ENCODE data around the gene COPS8.

COPS8 gene

DNA sequence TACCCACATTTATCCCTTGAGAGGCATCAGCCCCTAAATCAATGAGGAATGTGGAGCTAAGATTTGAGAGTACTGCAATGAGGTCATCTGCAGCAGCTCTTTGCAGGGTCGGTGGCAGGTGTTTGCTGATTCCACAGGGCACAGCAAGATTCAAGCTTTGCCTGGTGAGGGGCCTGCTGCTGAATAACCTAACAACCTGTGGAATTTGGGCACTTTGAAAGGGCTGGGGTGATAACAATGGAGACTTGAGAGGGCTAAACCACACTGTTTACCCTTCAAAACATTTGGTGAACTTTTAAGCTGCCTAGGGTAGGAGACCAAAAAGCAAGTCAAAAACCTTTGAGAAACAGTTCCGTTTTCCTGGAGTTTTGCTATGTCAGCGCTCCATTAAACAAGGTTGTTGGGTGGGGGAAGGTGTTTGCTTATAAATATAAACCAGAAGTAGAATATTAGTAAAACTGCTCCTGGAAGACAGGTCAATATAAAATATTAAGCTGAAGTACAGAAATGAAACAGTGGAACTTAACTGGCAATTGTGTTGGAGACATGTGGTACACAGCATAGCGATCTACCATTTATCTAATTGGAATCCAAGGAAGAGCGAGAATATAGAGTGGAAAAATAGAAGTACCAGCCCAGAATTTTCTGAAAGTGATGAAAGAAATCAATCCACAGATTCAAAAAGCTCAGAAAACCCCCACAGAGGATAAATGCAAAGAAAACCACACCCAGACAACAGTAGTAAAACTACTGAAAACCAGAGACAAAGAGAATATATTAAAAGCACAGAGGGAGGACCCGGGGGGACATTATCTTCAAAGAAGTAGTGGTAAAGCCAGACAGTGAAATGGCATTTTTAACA is 15.7 kb downstream of the COPS8 start:
- DNase-seq (ENCODE audit: extremely low read depth, low read depth) = no peak
- TF ChIP-seq, protein P1, sequence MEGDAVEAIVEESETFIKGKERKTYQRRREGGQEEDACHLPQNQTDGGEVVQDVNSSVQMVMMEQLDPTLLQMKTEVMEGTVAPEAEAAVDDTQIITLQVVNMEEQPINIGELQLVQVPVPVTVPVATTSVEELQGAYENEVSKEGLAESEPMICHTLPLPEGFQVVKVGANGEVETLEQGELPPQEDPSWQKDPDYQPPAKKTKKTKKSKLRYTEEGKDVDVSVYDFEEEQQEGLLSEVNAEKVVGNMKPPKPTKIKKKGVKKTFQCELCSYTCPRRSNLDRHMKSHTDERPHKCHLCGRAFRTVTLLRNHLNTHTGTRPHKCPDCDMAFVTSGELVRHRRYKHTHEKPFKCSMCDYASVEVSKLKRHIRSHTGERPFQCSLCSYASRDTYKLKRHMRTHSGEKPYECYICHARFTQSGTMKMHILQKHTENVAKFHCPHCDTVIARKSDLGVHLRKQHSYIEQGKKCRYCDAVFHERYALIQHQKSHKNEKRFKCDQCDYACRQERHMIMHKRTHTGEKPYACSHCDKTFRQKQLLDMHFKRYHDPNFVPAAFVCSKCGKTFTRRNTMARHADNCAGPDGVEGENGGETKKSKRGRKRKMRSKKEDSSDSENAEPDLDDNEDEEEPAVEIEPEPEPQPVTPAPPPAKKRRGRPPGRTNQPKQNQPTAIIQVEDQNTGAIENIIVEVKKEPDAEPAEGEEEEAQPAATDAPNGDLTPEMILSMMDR (IDR thresholded peaks at IDR 0.05; ENCODE audit: low read depth, low read length) = no peak

DNA sequence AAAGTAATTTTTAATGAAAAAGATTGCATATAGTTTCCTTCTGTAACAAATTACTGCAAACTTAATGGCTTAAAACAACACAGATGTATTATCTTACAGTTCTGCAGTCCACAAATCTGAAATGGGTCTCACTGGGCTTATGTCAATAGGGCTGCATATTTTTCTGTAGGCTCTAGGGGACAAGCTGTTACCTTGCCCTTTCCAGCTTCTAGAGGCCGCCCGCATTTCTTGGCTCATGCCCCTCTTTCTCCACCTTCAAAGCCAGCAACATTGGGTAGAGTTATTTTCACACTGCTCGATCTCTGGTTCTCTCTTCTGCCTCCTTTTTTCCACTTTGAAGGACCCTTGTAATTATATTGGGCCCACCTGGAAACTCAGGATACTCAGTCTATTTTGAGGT is 16.7 kb downstream of the COPS8 start:
- TF ChIP-seq, protein P1 (IDR thresholded peaks at IDR 0.05; ENCODE audit: low read depth, low read length) = no peak
- no peak for DNase-seq (ENCODE audit: extremely low read depth, low read depth)

DNA sequence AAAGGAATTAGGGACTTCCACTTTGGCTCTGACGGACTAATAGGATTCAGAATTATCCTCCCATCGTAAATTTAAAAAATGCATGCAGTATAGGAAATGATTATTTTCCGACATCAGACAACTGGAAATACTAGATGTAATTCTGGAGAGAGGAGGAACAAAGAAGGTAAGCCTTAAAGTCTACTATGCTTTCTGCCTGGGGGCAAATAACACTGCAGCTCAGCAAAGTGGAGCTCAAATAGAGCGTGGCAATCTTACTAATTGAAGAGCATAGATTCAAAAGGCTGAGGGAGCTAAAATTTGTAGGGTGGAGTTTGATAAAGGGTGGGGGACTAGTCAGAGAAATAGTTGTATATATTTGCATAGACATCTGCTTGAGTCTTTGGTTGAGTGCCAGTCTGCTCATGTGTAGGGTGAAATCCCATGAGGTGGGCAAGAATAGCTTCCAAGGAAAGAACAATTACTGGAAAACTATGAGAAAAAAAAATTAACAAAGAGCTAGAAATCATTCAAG is 23.8 kb downstream of the COPS8 start:
- DNase-seq (ENCODE audit: extremely low read depth, low read depth) = no peak
- TF ChIP-seq, protein P1 (IDR thresholded peaks at IDR 0.05; ENCODE audit: low read depth, low read length) = no peak

DNA sequence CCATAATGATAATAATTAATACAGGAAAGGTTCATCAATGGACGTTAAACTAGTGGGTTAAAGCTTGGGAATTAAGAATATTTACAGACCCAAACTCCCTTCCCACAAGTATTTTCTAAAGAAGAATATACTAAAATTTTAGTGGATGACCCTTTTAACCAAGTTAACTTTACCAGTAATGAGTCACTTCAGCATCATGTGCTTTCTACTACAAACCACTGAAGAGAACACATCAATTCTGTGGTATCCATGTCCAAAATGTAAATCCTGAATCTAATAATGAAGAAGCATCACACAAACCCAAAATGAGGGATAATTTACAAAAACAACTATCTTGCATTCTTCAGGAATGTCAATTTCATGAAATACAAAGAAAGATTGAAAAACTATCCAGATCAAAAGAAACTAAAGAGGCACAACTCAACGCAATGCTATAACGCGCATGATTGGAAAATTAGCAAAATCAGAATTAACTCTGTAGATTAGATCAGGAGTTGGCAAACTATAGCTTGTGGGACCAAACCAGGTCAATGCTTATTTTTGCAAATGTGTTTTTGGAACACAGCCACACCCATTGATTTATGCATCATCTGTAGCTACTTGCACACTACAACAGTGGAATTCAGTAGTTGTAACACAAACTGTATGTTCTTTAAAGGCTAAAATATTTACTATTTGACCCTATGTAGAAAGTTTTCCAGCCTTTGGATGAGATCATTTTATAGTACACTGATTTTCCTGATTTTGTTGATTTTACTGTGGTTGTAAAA is 27.5 kb downstream of the COPS8 start:
- TF ChIP-seq, protein P1 (IDR thresholded peaks at IDR 0.05; ENCODE audit: low read depth, low read length) = no peak
- no peak for DNase-seq (ENCODE audit: extremely low read depth, low read depth)

DNA sequence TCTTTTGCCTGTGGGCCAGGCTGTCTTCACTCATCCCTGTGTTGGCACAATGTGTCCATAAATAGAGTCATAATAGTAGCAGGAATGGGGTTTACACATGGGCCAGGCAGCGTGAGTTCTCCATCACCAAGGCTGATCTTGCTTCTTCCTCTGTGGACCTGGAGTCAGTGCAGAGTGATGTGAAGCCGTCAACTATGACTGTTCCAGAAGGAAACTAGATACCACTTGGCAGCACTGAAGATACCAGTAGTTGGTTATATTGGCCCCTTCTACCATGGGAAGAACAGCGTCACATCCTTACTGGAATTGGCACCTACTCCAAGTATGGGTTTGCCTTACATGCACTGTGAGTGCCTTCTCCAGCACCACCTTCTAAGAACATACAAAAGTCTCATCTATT is 30.2 kb downstream of the COPS8 start:
- DNase-seq (ENCODE audit: extremely low read depth, low read depth) = no peak
- TF ChIP-seq, protein P1 (IDR thresholded peaks at IDR 0.05; ENCODE audit: low read depth, low read length) = no peak

DNA sequence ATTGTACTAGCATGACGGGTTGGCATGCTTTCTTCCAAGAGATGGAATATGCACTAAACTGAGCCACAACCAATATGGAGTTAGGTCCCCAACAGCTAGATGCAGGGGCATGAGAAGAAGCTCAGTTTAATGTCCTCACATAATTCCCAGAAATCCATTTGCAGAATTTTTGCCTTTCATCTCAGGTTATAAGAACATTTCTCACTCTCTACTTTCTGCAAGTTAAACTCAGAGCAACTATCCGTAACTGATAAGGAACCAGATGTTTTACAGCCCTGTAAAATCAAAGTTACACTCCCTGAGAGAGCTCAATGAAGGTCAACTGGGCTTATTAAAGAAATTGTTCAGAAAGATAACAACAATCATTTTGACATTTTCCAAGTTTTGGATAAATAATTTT is 30.7 kb downstream of the COPS8 start:
- TF ChIP-seq, protein P1 (IDR thresholded peaks at IDR 0.05; ENCODE audit: low read depth, low read length) = no peak
- DNase-seq (ENCODE audit: extremely low read depth, low read depth) = no peak

DNA sequence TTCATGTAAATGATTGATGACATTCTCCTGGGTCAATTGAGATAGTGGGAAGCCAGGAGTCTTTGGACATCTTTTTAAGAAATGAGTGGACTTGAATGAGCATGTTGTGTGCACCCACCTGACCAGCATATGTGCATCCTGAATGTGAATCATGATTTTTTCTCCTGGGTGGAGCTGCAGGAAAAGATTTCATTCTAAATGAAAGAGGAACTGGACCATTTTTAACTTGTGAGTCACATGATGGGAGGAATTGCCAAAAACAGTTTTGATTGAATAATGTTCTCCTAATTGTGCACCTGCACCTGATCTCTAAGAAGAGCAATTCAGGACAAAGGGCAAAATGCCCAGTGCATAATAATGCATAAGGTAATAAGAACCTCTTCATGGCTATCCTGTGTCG is 32.3 kb downstream of the COPS8 start:
- DNase-seq (ENCODE audit: extremely low read depth, low read depth) = no peak
- TF ChIP-seq, protein P1 (IDR thresholded peaks at IDR 0.05; ENCODE audit: low read depth, low read length) = no peak
